ENCODE data around the gene STMN3. TPM values are rescaled to one million over a fixed set of nuclear protein-coding genes. Genes with fewer than 3 reads are reported as not detected.

STMN3 gene
- total RNA-seq, 4 donors from 2014 or later: 0.51 to 1.9 (median 0.88) TPM

GRCh38 chr20:63694584-63695423, 41.6 kb upstream of the STMN3 start:
- Histone ChIP-seq H3K27ac (no peak overlapping the region), H3K27me3 (no peaks in the 10 kb centered on the region), H3K9me3 (no peaks in the 10 kb centered on the region), H3K4me1 (peaks cover 30 to 32% of the 10 kb centered on the region in 2 donors), H3K4me3 (no peak overlapping the region), H3K36me3 (peaks cover 0 to 7% of the 10 kb centered on the region in 2 donors)
- intact Hi-C loops (cut with DNase I; ENCODE audit: low total_unique reads) (no loop called here), in situ Hi-C loops (cut with MboI; ENCODE audit: low sequenced_read_pairs in 4 of 4) (no loop called here)
- TF ChIP-seq POLR2A (IDR thresholded peaks at IDR 0.05): no peak
- no peak for TF ChIP-seq CTCF (IDR thresholded peaks at IDR 0.05 in 4 of 5, conservative IDR thresholded peaks at IDR 0.05 in 1 of 5)
- peak in 1 of 2 donors; percentile 13 for DNase-seq
- no peak for ATAC-seq

- in situ Hi-C loops (cut with MboI; ENCODE audit: low sequenced_read_pairs in 4 of 4): no loop called here
- Histone ChIP-seq H3K4me3 (no peak overlapping the region), H3K27me3 (no peaks in the 10 kb centered on the region), H3K4me1 (peaks cover 24 to 25% of the 10 kb centered on the region in 2 donors), H3K27ac (no peak overlapping the region), H3K9me3 (no peaks in the 10 kb centered on the region), H3K36me3 (peaks cover 0 to 7% of the 10 kb centered on the region in 2 donors)
- intact Hi-C loops (cut with DNase I; ENCODE audit: low total_unique reads): no loop called here
- TF ChIP-seq CTCF (IDR thresholded peaks at IDR 0.05 in 4 of 5, conservative IDR thresholded peaks at IDR 0.05 in 1 of 5) (no peak), POLR2A (IDR thresholded peaks at IDR 0.05) (no peak)
- DNase-seq: peak in 1 of 2 donors; percentile 9
- no peak for ATAC-seq
Measured at GRCh38 chr20:63693733-63694583, 40.7 kb upstream of the STMN3 start.

GRCh38 chr20:63693083-63693732, 40.0 kb upstream of the STMN3 start:
- in situ Hi-C loops (cut with MboI; ENCODE audit: low sequenced_read_pairs in 4 of 4): no loop called here
- Histone ChIP-seq H3K9me3 (no peaks in the 10 kb centered on the region), H3K4me1 (peaks cover 17 to 20% of the 10 kb centered on the region in 2 donors), H3K4me3 (no peak overlapping the region), H3K36me3 (peaks cover 0 to 7% of the 10 kb centered on the region in 2 donors), H3K27ac (no peak overlapping the region), H3K27me3 (no peaks in the 10 kb centered on the region)
- ATAC-seq (no peak), DNase-seq (no peak)
- TF ChIP-seq POLR2A (IDR thresholded peaks at IDR 0.05) (no peak), CTCF (IDR thresholded peaks at IDR 0.05 in 4 of 5, conservative IDR thresholded peaks at IDR 0.05 in 1 of 5) (no peak)
- intact Hi-C loops (cut with DNase I; ENCODE audit: low total_unique reads): no loop called here

GRCh38 chr20:63692436-63693082, 39.3 kb upstream of the STMN3 start:
- Histone ChIP-seq H3K36me3 (peaks cover 0 to 7% of the 10 kb centered on the region in 2 donors), H3K4me3 (no peak overlapping the region), H3K9me3 (no peaks in the 10 kb centered on the region), H3K27me3 (no peaks in the 10 kb centered on the region), H3K27ac (no peak overlapping the region), H3K4me1 (peaks cover 18 to 22% of the 10 kb centered on the region in 2 donors)
- peak; percentile 7 to 16 for ATAC-seq
- no peak for TF ChIP-seq CTCF (IDR thresholded peaks at IDR 0.05 in 4 of 5, conservative IDR thresholded peaks at IDR 0.05 in 1 of 5)
- no peak for TF ChIP-seq POLR2A (IDR thresholded peaks at IDR 0.05)
- intact Hi-C loops (cut with DNase I; ENCODE audit: low total_unique reads): no loop called here
- DNase-seq: no peak
- in situ Hi-C loops (cut with MboI; ENCODE audit: low sequenced_read_pairs in 4 of 4): no loop called here

Data from gastrocnemius medialis (tissue), 4 donors.